HL-60 (cell line): ENCODE data around the gene AKAP12.

Source experiments
- CTCF ChIP-seq: IDR thresholded peaks from one replicate; pipeline ENCODE4 v1.5.1; 2011; ENCODE audit warnings: low read length, control low read depth, inconsistent platforms; ENCODE audit not compliant: insufficient read depth
- POLR2AphosphoS5 ChIP-seq: IDR thresholded peaks from 2 replicates; pipeline ENCODE4 v1.6.1; 2012; ENCODE audit warnings: low read depth
- REST ChIP-seq: IDR thresholded peaks from 2 replicates; pipeline ENCODE4 v1.6.1; 2012; ENCODE audit warnings: low read depth; ENCODE audit not compliant: insufficient replicate concordance
- SPI1 ChIP-seq: IDR thresholded peaks from 2 replicates; pipeline ENCODE4 v1.6.1; 2012; ENCODE audit warnings: low read depth, mild to moderate bottlenecking, borderline replicate concordance

- no peak for TF ChIP-seq POLR2AphosphoS5
- TF ChIP-seq CTCF, result no peak
- no peak for TF ChIP-seq REST
- TF ChIP-seq SPI1, result no peak
Measured at GRCh38 chr6:151211075-151211474, 28.7 kb upstream of the AKAP12 start.
